GM23338 (cell line): Measurements from ENCODE around the gene ADAD2. TPM values are rescaled to one million over a fixed set of nuclear protein-coding genes. Genes with fewer than 3 reads are reported as not detected.

Source experiments
- ATAC-seq: fragments of 200-7000 bp; cut with Tn5 transposase; 3 replicates; pipeline ENCODE4 v1.9.1; 2020
- DNase-seq: peaks from one replicate; pipeline ENCODE4 v3.0.0-alpha.2; 2015; ENCODE audit warnings: low spot score
- H2AFZ ChIP-seq: fragments of 200-600 bp; sonication (generic); 2 replicates; pipeline ENCODE4 v1.8.0; 2016; ENCODE audit warnings: antibody characterized with exemption, mild to moderate bottlenecking, moderate library complexity
- H3F3A ChIP-seq: fragments of 200-600 bp; sonication (generic); replicated peaks from 2 replicates; pipeline ENCODE4 v1.8.0; 2017; ENCODE audit warnings: antibody characterized with exemption, mixed run types, low read depth
- H3K27ac ChIP-seq: fragments of 200-600 bp; sonication (generic); 2 replicates; pipeline ENCODE4 v1.6.1; 2016; ENCODE audit warnings: low read depth
- H3K27me3 ChIP-seq: fragments of 200-600 bp; sonication (generic); 2 replicates; pipeline ENCODE4 v1.8.0; 2016; ENCODE audit warnings: mild to moderate bottlenecking, mixed run types, moderate library complexity; ENCODE audit not compliant: insufficient read depth
- H3K36me3 ChIP-seq: fragments of 200-600 bp; sonication (generic); 2 replicates; pipeline ENCODE4 v1.8.0; 2016; ENCODE audit warnings: mild to moderate bottlenecking; ENCODE audit not compliant: insufficient read depth
- H3K4me1 ChIP-seq: fragments of 200-600 bp; sonication (generic); 2 replicates; pipeline ENCODE4 v1.8.0; 2016; ENCODE audit warnings: mild to moderate bottlenecking, moderate library complexity; ENCODE audit not compliant: insufficient read depth
- H3K4me2 ChIP-seq: fragments of 200-600 bp; sonication (generic); 2 replicates; pipeline ENCODE4 v1.7.1; 2017; ENCODE audit warnings: mixed run types
- H3K4me3 ChIP-seq: fragments of 200-600 bp; sonication (generic); 2 replicates; pipeline ENCODE4 v1.6.1; 2016; ENCODE audit warnings: mixed run types
- H3K79me2 ChIP-seq: fragments of 200-600 bp; sonication (generic); replicated peaks from 2 replicates; pipeline ENCODE4 v1.8.0; 2017; ENCODE audit warnings: mild to moderate bottlenecking; ENCODE audit not compliant: insufficient read depth
- H3K9me2 ChIP-seq: fragments of 200-600 bp; sonication (generic); 2 replicates; pipeline ENCODE4 v1.8.0; 2017; ENCODE audit not compliant: insufficient read depth
- H4K20me1 ChIP-seq: fragments of 200-600 bp; sonication (generic); replicated peaks from 2 replicates; pipeline ENCODE4 v1.8.0; 2017; ENCODE audit warnings: mild to moderate bottlenecking; ENCODE audit not compliant: insufficient read depth
- H3K27ac Mint-ChIP-seq: 2 replicates; pipeline ENCODE4 v1.8.0; 2020; ENCODE audit warnings: inconsistent platforms, mild to moderate bottlenecking, moderate library complexity, mixed read lengths
- H3K27me3 Mint-ChIP-seq: 3 replicates; pipeline ENCODE4 v1.8.0; 2022; ENCODE audit warnings: low read depth, mild to moderate bottlenecking, moderate library complexity, mixed read lengths, inconsistent platforms; ENCODE audit not compliant: insufficient read depth, poor library complexity
- H3K36me3 Mint-ChIP-seq: 3 replicates; pipeline ENCODE4 v1.8.0; 2021; ENCODE audit warnings: low read depth, mild to moderate bottlenecking, inconsistent platforms, moderate library complexity, mixed read lengths
- H3K4me1 Mint-ChIP-seq: 3 replicates; pipeline ENCODE4 v1.8.0; 2020; ENCODE audit warnings: mild to moderate bottlenecking, inconsistent platforms, mixed read lengths
- H3K4me3 Mint-ChIP-seq: 3 replicates; pipeline ENCODE4 v1.8.0; 2021; ENCODE audit warnings: moderate library complexity, mild to moderate bottlenecking, inconsistent platforms, mixed read lengths
- H3K9me3 Mint-ChIP-seq: 3 replicates; pipeline ENCODE4 v1.8.0; 2020; ENCODE audit warnings: moderate library complexity, mild to moderate bottlenecking, inconsistent platforms, mixed read lengths
- CREB1 ChIP-seq: fragments of 250-450 bp; sonication (Bioruptor Pico); IDR thresholded peaks from 2 replicates; pipeline ENCODE4 v1.5.0; 2020; ENCODE audit warnings: low read depth, mild to moderate bottlenecking, moderate library complexity
- CTCF ChIP-seq, 2 experiments: fragments of 200-600 bp in 1 of 2; sonication (generic) in 1 of 2; conservative IDR thresholded peaks; 2 replicates each; pipeline versions ENCODE4 v1.5.1 to v1.6.1; 2016 to 2017; ENCODE audit warnings: antibody characterized with exemption in 2 of 2, low read depth in 2 of 2, mild to moderate bottlenecking in 2 of 2, moderate library complexity in 1 of 2
- ETS1 ChIP-seq: IDR thresholded peaks from 2 replicates; pipeline ENCODE4 v1.6.1; 2016; ENCODE audit warnings: antibody characterized with exemption
- EZH2 ChIP-seq: fragments of 200-600 bp; sonication (generic); IDR thresholded peaks from one replicate; pipeline ENCODE4 v1.8.0; 2017; ENCODE audit warnings: antibody characterized with exemption, mild to moderate bottlenecking, low read depth; ENCODE audit not compliant: unreplicated experiment
- EZH2phosphoT487 ChIP-seq: fragments of 200-600 bp; sonication (generic); IDR thresholded peaks from one replicate; pipeline ENCODE4 v1.8.1; 2018; ENCODE audit warnings: antibody characterized with exemption; ENCODE audit not compliant: unreplicated experiment
- JUNB ChIP-seq: IDR thresholded peaks from one replicate; pipeline ENCODE4 v1.6.1; 2016; ENCODE audit warnings: antibody characterized with exemption; ENCODE audit not compliant: unreplicated experiment
- NANOG ChIP-seq: IDR thresholded peaks from 2 replicates; pipeline ENCODE4 v1.6.1; 2016; ENCODE audit warnings: antibody characterized with exemption, borderline replicate concordance
- POLR2AphosphoS5 ChIP-seq: IDR thresholded peaks from 2 replicates; pipeline ENCODE4 v1.6.1; 2016; ENCODE audit warnings: antibody characterized with exemption, low read depth
- REST ChIP-seq: IDR thresholded peaks from one replicate; pipeline ENCODE4 v1.6.1; 2018; ENCODE audit warnings: antibody characterized with exemption; ENCODE audit not compliant: unreplicated experiment
- STAT1 ChIP-seq: IDR thresholded peaks from one replicate; pipeline ENCODE4 v1.6.1; 2016; ENCODE audit warnings: antibody characterized with exemption; ENCODE audit not compliant: unreplicated experiment
- ZNF114 ChIP-seq: fragments of 250-450 bp; sonication (Bioruptor Pico); IDR thresholded peaks from 2 replicates; pipeline ENCODE4 v1.5.0; 2020; ENCODE audit warnings: mild to moderate bottlenecking, moderate library complexity
- ZNF331 ChIP-seq: fragments of 250-450 bp; sonication (Bioruptor Pico); IDR thresholded peaks from 2 replicates; pipeline ENCODE4 v1.5.0; 2020; ENCODE audit warnings: low read depth, mild to moderate bottlenecking, moderate library complexity
- ZNF462 ChIP-seq: fragments of 250-450 bp; sonication (Bioruptor Pico); IDR thresholded peaks from 2 replicates; pipeline ENCODE4 v1.5.0; 2020; ENCODE audit warnings: mild to moderate bottlenecking, moderate library complexity
- polyA plus RNA-seq: library from polyadenylated mRNA; unstranded; fragments of >200 nt; fragmentation: Nextera tagmentation; extraction: Ambion mirVana; gene quantifications from 2 replicates; pipeline ENCODE4 v1.2.1, GENCODE V29; 2016
- total RNA-seq: library from RNA; depleted of rRNA; stranded (reverse); fragments of >200 nt; shearing (Covaris generic); gene quantifications from 2 replicates; pipeline ENCODE4 v1.2.3, GENCODE V29; 2014

The ADAD2 gene
- total and polyA plus RNA-seq, 2 experiments from 2014 or later = 1.6 to 4.5 TPM

- TF ChIP-seq POLR2AphosphoS5 = no peak
- no peak for TF ChIP-seq STAT1
- no peak for TF ChIP-seq ZNF331 (CRISPR knock-in tag)
- TF ChIP-seq EZH2phosphoT487 = no peak
- TF ChIP-seq EZH2 = no peak
- no peak for TF ChIP-seq CREB1
- TF ChIP-seq NANOG = no peak
- TF ChIP-seq JUNB = no peak
- TF ChIP-seq CTCF (conservative IDR thresholded peaks at IDR 0.05; ENCODE audit: low read depth in 2 of 2) = no peak
- no peak for TF ChIP-seq ZNF462
- TF ChIP-seq ETS1 = no peak
- no peak for TF ChIP-seq REST
- TF ChIP-seq ZNF114 (CRISPR knock-in tag) = no peak
- no peaks in the 10 kb centered on the region for H4K20me1 ChIP-seq
- no peaks in the 10 kb centered on the region for H3K4me1 ChIP-seq
- H3K27me3 ChIP-seq = no peaks in the 10 kb centered on the region
- Mint-ChIP-seq H3K4me3 (no peak within 1 kb of the TSS), H3K27me3 (peaks cover 4% of the 10 kb centered on the region), H3K36me3 (no peaks in the 10 kb centered on the region), H3K27ac (no peak within 1 kb of the TSS), H3K4me1 (no peaks in the 10 kb centered on the region), H3K9me3 (peaks cover 11% of the 10 kb centered on the region)
- 0 out of 2 replicates have a peak, but pooled peaks cover 2% of the 10 kb centered on the region for H3K9me2 ChIP-seq
- DNase-seq (no peak), ATAC-seq (no peak)
- peak within 1 kb of the TSS; percentile 76 for H2AFZ ChIP-seq
- H3K4me3 ChIP-seq = no peak within 1 kb of the TSS
- H3K79me2 ChIP-seq = no peaks in the 10 kb centered on the region
- no peak within 1 kb of the TSS for H3K27ac ChIP-seq
- H3F3A ChIP-seq = no peaks in the 10 kb centered on the region
- H3K4me2 ChIP-seq = no peak within 1 kb of the TSS
- H3K36me3 ChIP-seq = no peaks in the 10 kb centered on the region
Observed at GRCh38 chr16:84239909-84240308, 49.0 kb downstream of the ADAD2 start, which contains the start of gene KCNG4. Gene KCNG4, minus strand, starts transcription at chr16:84240012. Its CDS starts 2,527 bp downstream, at chr16:84237485.
